Right renal cortex interstitium (tissue), 3 donors: ENCODE measurements around the gene SMIM34. TPM values are rescaled to one million over a fixed set of nuclear protein-coding genes. Genes with fewer than 3 reads are reported as not detected.
"Not testable (repeated sequence)": the region's sequence is repeated elsewhere in the genome, so short reads cannot be mapped to it uniquely, and the experiment has no call there.

ENCODE experiments used
- DNase-seq, 3 donors: peaks; one replicate each; pipeline ENCODE4 v3.0.0-alpha.2; 2013; ENCODE audit warnings: low read depth in 3 of 3, low spot score in 2 of 3
- polyA plus RNA-seq, 3 donors: library from polyadenylated mRNA; unstranded; fragments of 120-200 nt; gene quantifications; one replicate each; pipeline ENCODE4 v1.2.1, GENCODE V29; 2013; ENCODE audit not compliant: insufficient read length in 3 of 3

The SMIM34 gene
- polyA plus RNA-seq, 3 donors = 0.11 to 0.35 (median 0.27) TPM

DNA sequence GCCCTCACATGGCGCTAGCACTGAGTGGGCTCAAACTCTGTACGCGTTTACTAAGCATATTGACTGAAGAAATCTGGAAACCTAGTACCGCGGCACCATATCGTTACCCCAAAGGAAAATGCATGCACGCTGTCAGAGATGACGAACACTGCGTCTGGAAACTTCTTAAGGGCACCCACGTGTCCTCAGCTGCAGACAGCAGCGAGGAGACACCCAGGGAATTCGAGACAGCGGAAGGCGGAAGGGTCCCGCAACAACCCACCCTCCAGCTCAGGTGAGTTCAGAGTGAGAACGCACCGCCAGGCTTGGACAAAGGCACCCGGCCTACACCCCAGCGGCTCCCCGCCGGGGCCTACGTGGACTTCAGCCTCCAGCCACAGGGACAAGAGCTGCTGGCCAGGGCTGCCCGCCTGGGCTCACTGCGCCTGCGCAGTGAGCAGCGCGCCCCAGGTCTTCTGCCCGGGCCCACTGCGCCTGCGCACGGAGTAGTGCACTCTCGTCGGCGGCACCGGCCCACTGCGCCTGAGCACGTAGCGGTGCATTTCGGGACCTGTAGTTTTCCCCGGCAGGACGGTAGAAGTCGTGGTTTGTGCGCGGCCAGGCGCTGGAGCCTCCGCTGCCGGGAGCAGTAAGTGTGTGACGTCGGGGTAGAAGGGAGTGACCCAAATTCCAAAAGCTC lies 48.7 kb downstream of the SMIM34 start, which contains the start of gene SMIM11:
TSS of gene SMIM11 (plus strand) at position 568 of the 679 bp plus-strand sequence. CDS start 3,998 bp downstream, outside the sequence.
- DNase-seq = not testable (repeated sequence)

DNA sequence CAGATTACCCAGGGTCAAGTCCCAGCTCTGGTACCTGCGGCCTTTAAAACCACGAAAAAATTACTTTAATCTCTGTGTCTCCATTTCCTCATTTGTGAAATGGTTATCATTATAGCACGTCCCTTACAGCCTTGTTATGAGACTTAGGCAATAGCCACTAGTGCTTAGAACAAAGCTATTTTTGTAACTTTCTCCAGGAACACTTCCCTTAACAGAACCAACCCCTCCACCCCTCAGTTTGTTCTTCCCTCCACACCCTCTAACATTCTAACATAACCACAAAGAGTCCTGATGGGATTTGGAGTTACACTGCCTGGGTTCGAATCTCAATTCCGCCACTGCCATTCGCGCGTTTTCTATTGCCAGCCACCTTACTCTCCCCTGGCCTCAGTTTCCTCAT lies 49.3 kb downstream of the SMIM34 start:
- not testable (repeated sequence) for DNase-seq

DNA sequence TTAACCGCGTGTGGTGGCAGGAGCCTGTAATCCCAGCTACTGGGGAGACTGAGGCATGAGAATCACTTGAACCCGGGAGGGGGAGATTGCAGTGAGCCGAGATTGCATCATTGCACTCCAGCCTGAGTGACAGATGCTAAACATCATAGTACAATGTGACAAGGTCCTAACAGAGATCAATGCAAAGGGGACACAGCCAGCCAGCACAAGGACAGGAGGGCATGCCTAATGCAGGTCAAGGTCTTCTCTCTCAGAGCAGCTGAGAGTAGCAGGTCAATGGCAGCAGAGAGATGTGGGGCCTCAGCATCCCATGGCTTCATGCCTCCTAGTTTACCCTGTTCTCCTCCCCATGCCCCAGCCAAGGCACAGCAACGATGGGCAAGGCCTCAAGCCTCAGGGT lies 51.4 kb downstream of the SMIM34 start:
- DNase-seq = no peak

DNA sequence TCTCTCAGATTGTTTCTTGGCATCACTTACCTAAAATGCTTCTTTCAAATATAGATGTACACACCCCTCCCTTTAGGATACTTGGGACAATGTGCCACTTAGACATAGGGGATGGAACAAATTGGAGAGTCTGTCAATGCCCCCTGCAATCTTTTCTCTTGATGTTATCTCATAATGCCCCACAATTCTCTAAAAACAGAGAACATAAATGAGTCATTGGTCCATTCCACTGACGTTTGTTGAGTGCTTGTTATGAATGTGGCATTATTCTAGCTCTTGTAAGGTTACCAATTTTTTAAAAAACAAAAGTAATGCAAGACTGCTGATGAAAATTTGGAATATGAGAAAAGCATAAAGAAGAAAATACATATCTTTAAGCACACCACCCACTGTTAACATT lies 54.0 kb downstream of the SMIM34 start:
- no peak for DNase-seq

Other genes with a start within 250 kb of the SMIM34 start
- 1 to 10 TPM in 1 of 3 donors, under 1 TPM in 2; 0.87 to 1.2 (median 0.88) TPM for gene KCNE2, start 59.9 kb downstream of the SMIM34 start, polyA plus RNA-seq
- gene SMIM11, start 48.4 kb downstream of the SMIM34 start, polyA plus RNA-seq = 10 to 100 TPM in 1 of 3 donors, 1 to 10 TPM in 2; 8.1 to 11.0 (median 9.8) TPM
- gene KCNE1, start 88.3 kb upstream of the SMIM34 start, polyA plus RNA-seq = 1 to 10 TPM in 1 of 3 donors, under 1 TPM in 1, not detected in 1; 0.27 to 1.2 TPM
- gene RCAN1, start 191.2 kb upstream of the SMIM34 start, polyA plus RNA-seq = 10 to 100 TPM; 34.8 to 39.4 (median 35.5) TPM
- gene CLIC6, start 245.0 kb upstream of the SMIM34 start, polyA plus RNA-seq = 1 to 10 TPM; 1.2 to 2.1 (median 1.8) TPM